SK-N-MC (cell line): ENCODE data around the gene CDH22.

Source experiments
- EZH2 ChIP-seq: fragments of 200-600 bp; sonication (generic); IDR thresholded peaks from one replicate; pipeline ENCODE4 v1.6.1; 2017; ENCODE audit warnings: antibody characterized with exemption
- POLR2AphosphoS5 ChIP-seq: IDR thresholded peaks from 2 replicates; pipeline ENCODE4 v1.6.1; 2012; ENCODE audit warnings: mild to moderate bottlenecking, low read depth, low read length, borderline replicate concordance

DNA sequence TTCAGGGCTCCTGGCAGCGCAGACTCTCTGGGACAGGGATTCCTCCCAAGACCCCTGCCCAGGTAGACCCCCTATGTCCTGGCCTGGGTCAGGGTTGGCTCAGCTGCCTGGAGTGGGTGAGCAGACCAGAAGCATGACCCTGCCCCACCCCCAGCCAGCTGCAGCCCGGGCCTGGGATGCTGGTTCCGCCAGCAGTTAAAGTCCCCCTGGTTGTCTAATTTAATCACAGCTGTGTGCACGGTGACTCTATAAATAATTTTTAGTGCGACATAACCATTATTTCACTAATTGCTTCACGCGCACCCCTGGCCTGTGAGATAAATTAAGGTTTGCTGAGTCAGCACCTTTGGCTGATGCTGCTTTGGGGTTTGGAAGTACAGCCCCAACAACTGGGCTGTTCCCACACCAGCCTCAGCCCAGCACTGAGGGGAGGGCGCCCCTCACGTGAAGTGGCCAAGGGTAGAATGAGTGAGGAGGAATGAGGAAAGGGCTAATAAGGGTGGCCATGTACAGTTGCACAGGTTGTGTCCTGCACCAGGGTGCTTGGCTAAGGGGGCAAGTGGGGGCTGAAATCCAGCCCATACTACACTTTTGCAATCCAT is 26.1 kb upstream of the CDH22 start:
- TF ChIP-seq POLR2AphosphoS5, result no peak
- TF ChIP-seq EZH2, result no peak
